ENCODE data around the gene ZSCAN21.
A peak's percentile ranks its signal among the peaks of the same experiment; 100 is the strongest.

The ZSCAN21 gene

GRCh38 chr7:100048680-100049079, 894 bp upstream of the ZSCAN21 start:
- ATAC-seq (ENCODE audit: low read depth), result no peak
- DNase-seq (ENCODE audit: low spot score in 2 of 2), result no peak
- H3K9me3 Mint-ChIP-seq, result no peaks in the 10 kb centered on the region
- no peaks in the 10 kb centered on the region for H3K27me3 Mint-ChIP-seq
- peak overlapping the region; percentile 45 for H3K4me3 Mint-ChIP-seq
- no peaks in the 10 kb centered on the region for H3K36me3 Mint-ChIP-seq
- H3K27ac Mint-ChIP-seq, result peak overlapping the region; percentile 96
- peaks cover 16% of the 10 kb centered on the region for H3K4me1 Mint-ChIP-seq

- Mint-ChIP-seq H3K4me3 (peak overlapping the region; percentile 28), H3K36me3 (no peaks in the 10 kb centered on the region), H3K27ac (no peak overlapping the region), H3K9me3 (no peaks in the 10 kb centered on the region), H3K27me3 (no peaks in the 10 kb centered on the region), H3K4me1 (peaks cover 13% of the 10 kb centered on the region)
- DNase-seq (ENCODE audit: low spot score in 2 of 2) (no peak), ATAC-seq (ENCODE audit: low read depth) (no peak)
These were observed 2.0 kb downstream of the ZSCAN21 start for GRCh38 chr7:100051611-100052010.

GRCh38 chr7:100053215-100053614, 3.6 kb downstream of the ZSCAN21 start:
- peaks cover 1% of the 10 kb centered on the region for H3K36me3 Mint-ChIP-seq
- H3K27ac Mint-ChIP-seq, result no peak overlapping the region
- H3K4me1 Mint-ChIP-seq, result peaks cover 15% of the 10 kb centered on the region
- H3K27me3 Mint-ChIP-seq, result no peaks in the 10 kb centered on the region
- H3K4me3 Mint-ChIP-seq, result no peak overlapping the region
- H3K9me3 Mint-ChIP-seq, result no peaks in the 10 kb centered on the region
- ATAC-seq (ENCODE audit: low read depth) (no peak), DNase-seq (ENCODE audit: low spot score in 2 of 2) (no peak)

DNA sequence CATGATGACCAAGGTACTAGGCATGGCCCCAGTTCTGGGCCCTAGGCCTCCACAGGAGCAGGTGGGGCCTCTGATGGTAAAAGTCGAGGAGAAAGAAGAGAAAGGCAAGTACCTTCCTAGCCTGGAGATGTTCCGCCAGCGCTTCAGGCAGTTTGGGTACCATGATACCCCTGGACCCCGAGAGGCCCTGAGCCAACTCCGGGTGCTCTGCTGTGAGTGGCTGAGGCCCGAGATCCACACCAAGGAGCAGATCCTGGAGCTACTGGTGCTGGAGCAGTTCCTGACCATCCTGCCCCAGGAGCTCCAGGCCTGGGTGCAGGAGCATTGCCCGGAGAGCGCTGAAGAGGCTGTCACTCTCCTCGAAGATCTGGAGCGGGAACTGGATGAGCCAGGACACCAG, 7.4 kb downstream of the ZSCAN21 start:
- peaks cover 7% of the 10 kb centered on the region for H3K36me3 Mint-ChIP-seq
- no peak overlapping the region for H3K4me3 Mint-ChIP-seq
- H3K27ac Mint-ChIP-seq, result no peak overlapping the region
- H3K9me3 Mint-ChIP-seq, result no peaks in the 10 kb centered on the region
- ATAC-seq (ENCODE audit: low read depth), result no peak
- H3K27me3 Mint-ChIP-seq, result no peaks in the 10 kb centered on the region
- H3K4me1 Mint-ChIP-seq, result peaks cover 10% of the 10 kb centered on the region
- DNase-seq (ENCODE audit: low spot score in 2 of 2), result no peak

GRCh38 chr7:100059251-100059739, 9.7 kb downstream of the ZSCAN21 start:
- Mint-ChIP-seq H3K9me3 (no peaks in the 10 kb centered on the region), H3K36me3 (peaks cover 10% of the 10 kb centered on the region), H3K27ac (peak overlapping the region; percentile 67), H3K4me1 (peaks cover 7% of the 10 kb centered on the region), H3K4me3 (no peak overlapping the region), H3K27me3 (no peaks in the 10 kb centered on the region)
- DNase-seq (ENCODE audit: low spot score in 2 of 2), result no peak
- peak; percentile 91 for ATAC-seq (ENCODE audit: low read depth)

DNA sequence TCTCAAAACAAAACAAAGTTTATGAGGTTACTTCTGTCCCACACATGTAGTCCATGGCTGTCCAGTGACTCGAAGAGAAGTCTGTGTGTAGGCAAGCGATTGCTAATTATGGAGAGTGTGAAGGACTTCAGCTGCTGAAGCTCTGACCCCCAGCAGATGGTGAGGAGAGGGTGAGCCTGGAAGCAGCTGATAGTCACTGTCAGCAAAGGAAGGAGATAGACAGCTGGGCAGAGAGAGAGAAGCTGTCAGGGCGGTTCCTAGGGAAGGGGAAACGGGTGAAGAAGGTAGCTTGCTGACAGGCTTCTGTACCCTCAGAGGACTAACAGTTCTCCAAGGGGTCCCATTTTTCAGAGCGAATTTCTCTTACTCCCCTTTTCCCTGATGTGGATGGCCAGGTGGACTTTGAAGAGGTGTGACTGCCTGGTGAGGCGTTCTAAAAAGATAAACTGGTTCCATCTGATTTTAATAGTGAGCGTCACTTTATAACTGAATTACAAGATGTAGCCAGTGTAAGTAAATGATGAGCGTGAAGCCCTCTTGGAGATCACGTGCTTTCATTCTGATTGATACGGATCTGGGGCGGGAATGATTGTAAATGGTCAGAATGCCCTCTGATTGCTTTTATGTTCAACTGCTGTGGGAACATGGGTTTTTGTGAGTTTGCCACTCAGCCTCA, 12.1 kb downstream of the ZSCAN21 start:
- Mint-ChIP-seq H3K36me3 (peaks cover 10% of the 10 kb centered on the region), H3K27ac (no peak overlapping the region), H3K4me3 (no peak overlapping the region), H3K4me1 (peaks cover 7% of the 10 kb centered on the region), H3K9me3 (no peaks in the 10 kb centered on the region), H3K27me3 (no peaks in the 10 kb centered on the region)
- ATAC-seq (ENCODE audit: low read depth), result no peak
- no peak for DNase-seq (ENCODE audit: low spot score in 2 of 2)

- Mint-ChIP-seq H3K36me3 (peaks cover 11% of the 10 kb centered on the region), H3K27ac (no peak overlapping the region), H3K4me1 (peaks cover 5% of the 10 kb centered on the region), H3K27me3 (no peaks in the 10 kb centered on the region), H3K9me3 (no peaks in the 10 kb centered on the region), H3K4me3 (no peak overlapping the region)
- DNase-seq (ENCODE audit: low spot score in 2 of 2) (no peak), ATAC-seq (ENCODE audit: low read depth) (no peak)
These were observed 13.8 kb downstream of the ZSCAN21 start for GRCh38 chr7:100063376-100063775.

DNA sequence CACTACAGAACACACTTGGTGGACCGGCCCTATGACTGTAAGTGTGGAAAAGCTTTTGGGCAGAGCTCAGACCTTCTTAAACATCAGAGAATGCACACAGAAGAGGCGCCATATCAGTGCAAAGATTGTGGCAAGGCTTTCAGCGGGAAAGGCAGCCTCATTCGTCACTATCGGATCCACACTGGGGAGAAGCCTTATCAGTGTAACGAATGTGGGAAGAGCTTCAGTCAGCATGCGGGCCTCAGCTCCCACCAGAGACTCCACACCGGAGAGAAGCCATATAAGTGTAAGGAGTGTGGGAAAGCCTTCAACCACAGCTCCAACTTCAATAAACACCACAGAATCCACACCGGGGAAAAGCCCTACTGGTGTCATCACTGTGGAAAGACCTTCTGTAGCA, 14.6 kb downstream of the ZSCAN21 start:
- H3K36me3 Mint-ChIP-seq, result peaks cover 11% of the 10 kb centered on the region
- H3K9me3 Mint-ChIP-seq, result no peaks in the 10 kb centered on the region
- H3K4me1 Mint-ChIP-seq, result peaks cover 3% of the 10 kb centered on the region
- no peak overlapping the region for H3K4me3 Mint-ChIP-seq
- no peaks in the 10 kb centered on the region for H3K27me3 Mint-ChIP-seq
- no peak for ATAC-seq (ENCODE audit: low read depth)
- no peak overlapping the region for H3K27ac Mint-ChIP-seq
- no peak for DNase-seq (ENCODE audit: low spot score in 2 of 2)

DNA sequence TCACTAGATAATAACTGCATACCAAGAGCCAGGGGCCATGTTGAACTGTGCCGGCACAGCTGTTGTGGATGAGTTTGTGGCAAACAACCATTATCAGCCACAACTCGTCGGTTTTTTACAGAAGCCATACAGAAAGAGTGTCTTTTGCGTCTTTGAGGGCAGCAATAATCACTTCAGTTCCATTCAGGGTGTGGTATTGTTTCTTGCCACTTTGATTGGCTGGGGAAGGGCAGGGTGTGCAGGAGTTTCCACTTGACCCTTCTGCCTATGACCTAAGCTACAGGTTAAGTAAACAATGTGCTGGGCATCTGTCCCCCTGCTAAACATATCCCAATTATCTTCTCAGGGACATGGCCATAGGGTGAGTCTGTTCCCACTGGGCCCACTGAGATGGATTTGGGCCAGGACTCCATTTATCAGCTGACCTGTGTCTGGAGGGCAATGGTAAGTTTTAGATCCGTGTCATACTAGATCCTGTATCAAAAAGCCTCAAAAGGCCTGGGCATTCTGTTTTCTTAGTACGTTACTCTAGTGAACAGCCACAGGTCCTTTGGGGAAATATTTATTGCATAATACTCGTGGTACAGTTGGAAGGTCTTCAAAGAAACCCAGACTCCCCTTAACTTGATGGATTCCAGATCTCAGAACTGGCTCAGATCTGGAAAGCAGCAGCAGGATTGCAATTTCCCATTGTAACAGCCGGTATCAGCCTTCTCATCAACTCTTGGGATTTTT, 16.0 kb downstream of the ZSCAN21 start:
- Mint-ChIP-seq H3K4me1 (no peaks in the 10 kb centered on the region), H3K36me3 (peaks cover 18% of the 10 kb centered on the region), H3K27me3 (no peaks in the 10 kb centered on the region), H3K9me3 (no peaks in the 10 kb centered on the region), H3K4me3 (no peak overlapping the region), H3K27ac (no peak overlapping the region)
- DNase-seq (ENCODE audit: low spot score in 2 of 2), result no peak
- no peak for ATAC-seq (ENCODE audit: low read depth)

- no peaks in the 10 kb centered on the region for H3K4me1 Mint-ChIP-seq
- ATAC-seq (ENCODE audit: low read depth) (no peak), DNase-seq (ENCODE audit: low spot score in 2 of 2) (no peak)
- no peak overlapping the region for H3K27ac Mint-ChIP-seq
- H3K9me3 Mint-ChIP-seq, result peaks cover 4% of the 10 kb centered on the region
- H3K36me3 Mint-ChIP-seq, result peaks cover 29% of the 10 kb centered on the region
- no peaks in the 10 kb centered on the region for H3K27me3 Mint-ChIP-seq
- no peak overlapping the region for H3K4me3 Mint-ChIP-seq
These were observed 17.4 kb downstream of the ZSCAN21 start for GRCh38 chr7:100066953-100067352.

DNA sequence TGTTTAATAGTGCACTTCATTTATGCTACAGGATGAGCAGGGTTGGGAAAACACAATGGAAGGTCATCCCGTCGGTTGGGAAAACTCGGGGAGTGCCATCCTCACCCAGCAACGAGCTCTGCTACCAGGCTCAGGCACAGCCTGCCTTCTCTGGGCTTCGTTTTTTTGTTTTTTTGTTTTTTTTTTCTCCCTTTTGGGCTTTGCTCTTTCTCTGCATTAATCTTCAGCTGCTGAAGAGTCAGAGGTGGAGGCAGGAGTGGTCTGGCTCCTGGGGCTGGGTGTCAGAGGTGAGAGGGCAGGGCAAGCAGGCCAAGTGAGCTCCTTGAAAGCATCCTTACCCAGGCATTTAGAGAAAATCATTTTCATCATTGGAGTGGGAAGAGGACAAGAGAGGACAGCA, 20.4 kb downstream of the ZSCAN21 start:
- no peak overlapping the region for H3K27ac Mint-ChIP-seq
- peaks cover 48% of the 10 kb centered on the region for H3K36me3 Mint-ChIP-seq
- ATAC-seq (ENCODE audit: low read depth) (no peak), DNase-seq (ENCODE audit: low spot score in 2 of 2) (no peak)
- H3K4me3 Mint-ChIP-seq, result no peak overlapping the region
- H3K9me3 Mint-ChIP-seq, result peaks cover 9% of the 10 kb centered on the region
- no peaks in the 10 kb centered on the region for H3K27me3 Mint-ChIP-seq
- H3K4me1 Mint-ChIP-seq, result peaks cover 4% of the 10 kb centered on the region

DNA sequence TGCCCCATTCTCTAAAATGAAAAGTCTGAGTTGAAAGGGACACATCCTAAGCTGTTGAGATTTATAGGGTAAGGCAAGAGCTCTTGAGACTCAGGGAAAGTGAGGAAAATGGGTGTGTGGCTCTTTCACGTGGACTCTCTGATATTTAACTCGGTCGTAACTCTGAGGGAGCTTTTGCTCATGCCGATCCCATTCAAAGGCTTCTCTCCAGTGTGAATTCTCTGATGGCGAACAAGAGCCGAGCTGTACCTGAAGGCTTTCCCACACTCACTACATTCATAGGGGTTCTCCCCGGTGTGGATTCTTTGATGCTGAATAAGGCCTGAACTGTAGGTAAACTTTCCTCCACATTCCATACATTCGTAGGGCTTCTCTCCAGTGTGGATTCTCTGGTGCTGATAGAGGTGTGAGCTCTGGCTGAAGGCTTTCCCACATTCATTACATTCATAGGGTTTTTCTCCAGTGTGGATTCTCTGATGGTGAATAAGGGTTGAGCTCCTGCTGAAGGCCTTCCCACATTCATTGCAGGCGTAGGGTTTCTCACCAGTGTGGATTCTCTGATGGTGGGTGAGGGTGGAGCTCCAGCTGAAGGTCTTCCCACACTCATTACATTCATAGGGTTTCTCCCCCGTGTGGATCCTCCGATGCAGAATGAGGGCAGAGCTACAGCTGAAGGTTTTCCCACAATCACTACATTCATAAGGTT, 21.6 kb downstream of the ZSCAN21 start:
- peaks cover 59% of the 10 kb centered on the region for H3K36me3 Mint-ChIP-seq
- DNase-seq (ENCODE audit: low spot score in 2 of 2) (no peak), ATAC-seq (ENCODE audit: low read depth) (no peak)
- H3K27ac Mint-ChIP-seq, result no peak overlapping the region
- H3K4me3 Mint-ChIP-seq, result no peak overlapping the region
- H3K9me3 Mint-ChIP-seq, result peaks cover 9% of the 10 kb centered on the region
- H3K27me3 Mint-ChIP-seq, result no peaks in the 10 kb centered on the region
- H3K4me1 Mint-ChIP-seq, result peaks cover 4% of the 10 kb centered on the region

DNA sequence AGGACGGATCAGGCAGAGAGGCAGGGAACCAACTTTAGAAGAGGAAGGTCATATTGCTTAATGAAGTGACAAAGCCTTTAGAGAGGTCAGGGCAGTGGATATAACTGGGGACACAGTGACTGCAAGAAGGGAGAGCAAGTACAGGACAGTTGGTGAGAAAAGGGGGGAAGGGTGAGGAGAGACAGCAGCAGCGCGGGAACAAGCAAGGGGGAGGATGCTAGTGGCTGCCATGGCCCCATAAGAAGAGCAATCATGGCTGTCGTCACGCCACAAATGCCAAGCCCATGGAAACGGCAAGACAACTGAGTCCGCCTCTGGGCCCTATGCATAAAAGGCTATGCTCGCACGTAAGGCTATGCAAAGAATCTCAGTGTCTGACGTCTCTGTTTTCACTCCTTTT, 22.9 kb downstream of the ZSCAN21 start:
- peaks cover 9% of the 10 kb centered on the region for H3K9me3 Mint-ChIP-seq
- H3K27me3 Mint-ChIP-seq, result no peaks in the 10 kb centered on the region
- H3K4me1 Mint-ChIP-seq, result peaks cover 4% of the 10 kb centered on the region
- no peak overlapping the region for H3K27ac Mint-ChIP-seq
- DNase-seq (ENCODE audit: low spot score in 2 of 2) (no peak), ATAC-seq (ENCODE audit: low read depth) (no peak)
- H3K4me3 Mint-ChIP-seq, result no peak overlapping the region
- peaks cover 64% of the 10 kb centered on the region for H3K36me3 Mint-ChIP-seq

DNA sequence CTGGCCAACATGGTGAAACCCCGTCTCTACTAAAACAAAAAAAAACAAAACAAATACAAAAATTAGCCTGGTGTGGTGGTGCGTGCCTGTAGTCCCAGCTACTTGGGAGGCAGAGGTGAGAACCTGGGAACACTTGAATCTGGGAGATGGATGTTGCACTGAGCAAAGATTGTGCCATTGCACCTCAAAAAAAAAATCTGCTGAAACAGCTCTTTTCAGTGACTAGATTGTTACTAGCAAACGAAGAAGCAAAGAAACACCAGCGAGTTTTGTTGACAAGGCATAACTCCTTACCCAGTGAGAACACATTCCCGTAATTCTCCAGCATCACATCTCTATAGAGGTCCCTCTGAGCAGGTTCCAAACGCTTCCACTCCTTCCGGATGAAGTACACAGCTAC, 25.3 kb downstream of the ZSCAN21 start:
- Mint-ChIP-seq H3K9me3 (peaks cover 9% of the 10 kb centered on the region), H3K36me3 (peaks cover 63% of the 10 kb centered on the region), H3K27ac (no peak overlapping the region), H3K4me1 (peaks cover 10% of the 10 kb centered on the region), H3K27me3 (no peaks in the 10 kb centered on the region), H3K4me3 (no peak overlapping the region)
- no peak for ATAC-seq (ENCODE audit: low read depth)
- DNase-seq (ENCODE audit: low spot score in 2 of 2), result no peak
